HG03460 (cell line): Measurements from ENCODE around the gene EFNA5.
A peak's percentile ranks its signal among the peaks of the same experiment; 100 is the strongest.

Experiments used
- ATAC-seq: cut with Tn5 transposase; IDR thresholded peaks from one replicate; pipeline ENCODE4 v1.9.1; 2021; ENCODE audit not compliant: unreplicated experiment

EFNA5 gene

GRCh38 chr5:107670932-107671741 lies at the start of gene EFNA5:
Gene EFNA5 (minus strand): TSS chr5:107670937.
- ATAC-seq, result peak; percentile 40

DNA sequence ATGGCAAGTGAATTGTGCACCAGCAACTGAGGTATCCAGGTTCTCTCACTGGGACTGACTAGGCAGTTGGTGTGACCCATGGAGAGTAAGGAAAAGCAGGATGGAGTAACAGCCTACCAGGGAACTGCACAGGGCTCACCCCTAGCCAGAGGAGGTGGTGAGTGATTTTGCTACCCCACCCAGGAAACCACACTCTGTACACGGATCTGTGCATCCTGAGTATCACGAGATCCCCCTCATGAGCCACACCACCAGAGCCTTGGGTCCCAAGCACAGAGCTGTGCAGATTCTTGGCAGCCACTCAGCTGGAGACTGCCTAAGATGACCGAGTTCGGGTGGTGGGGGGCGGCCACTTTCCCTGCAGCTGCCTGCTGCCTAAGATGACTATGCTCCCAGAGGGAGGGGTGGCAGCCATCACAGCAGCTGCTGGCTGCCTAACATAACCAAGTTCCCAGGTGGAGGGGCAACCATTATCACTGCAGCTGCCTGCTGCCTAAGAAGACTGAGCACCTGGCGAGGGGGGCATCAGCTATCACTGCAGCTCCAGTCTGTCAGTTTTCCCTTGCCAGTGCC lies 48.4 kb upstream of the EFNA5 start:
- ATAC-seq, result no peak

DNA sequence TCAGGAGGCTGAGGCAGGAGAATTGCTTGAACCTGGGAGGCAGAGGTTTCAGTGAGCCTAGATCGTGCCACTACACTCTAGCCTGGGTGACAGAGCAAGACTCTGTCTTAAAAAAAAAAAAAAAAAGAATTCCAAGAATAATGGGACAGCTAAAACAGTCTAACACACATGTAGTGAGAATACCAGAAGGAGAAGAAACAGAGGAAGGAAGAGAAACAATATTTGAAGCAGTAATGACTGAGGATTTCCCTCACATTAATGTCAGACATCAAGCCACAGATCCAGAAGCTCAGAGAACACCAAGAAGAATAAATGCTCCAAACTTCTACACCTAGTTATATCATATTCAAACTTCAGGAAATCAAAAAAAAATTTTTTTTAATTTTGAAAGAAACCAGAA lies 47.1 kb upstream of the EFNA5 start:
- no peak for ATAC-seq

DNA sequence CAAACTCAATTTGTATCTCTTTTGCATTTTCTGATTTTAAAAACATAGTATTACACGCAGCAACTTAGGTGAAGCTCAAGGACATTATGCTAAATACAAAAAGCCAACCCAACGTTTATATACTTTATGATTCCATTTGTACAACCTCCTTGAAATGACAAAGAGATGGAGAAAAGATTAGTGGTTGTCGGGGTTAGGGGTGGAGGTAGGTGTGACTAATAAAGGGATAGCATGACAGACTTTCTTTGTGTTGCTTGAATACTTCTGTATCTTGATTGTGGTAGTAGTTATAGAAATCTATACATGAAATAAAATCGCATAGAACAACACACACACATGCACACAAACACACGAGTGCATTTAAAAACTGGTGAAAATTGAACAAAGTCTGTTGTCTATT lies 42.5 kb upstream of the EFNA5 start:
- no peak for ATAC-seq

- ATAC-seq, result no peak
Observed at GRCh38 chr5:107712359-107712870, 41.7 kb upstream of the EFNA5 start.

- ATAC-seq, result no peak
Observed at GRCh38 chr5:107705402-107706014, 34.8 kb upstream of the EFNA5 start.

DNA sequence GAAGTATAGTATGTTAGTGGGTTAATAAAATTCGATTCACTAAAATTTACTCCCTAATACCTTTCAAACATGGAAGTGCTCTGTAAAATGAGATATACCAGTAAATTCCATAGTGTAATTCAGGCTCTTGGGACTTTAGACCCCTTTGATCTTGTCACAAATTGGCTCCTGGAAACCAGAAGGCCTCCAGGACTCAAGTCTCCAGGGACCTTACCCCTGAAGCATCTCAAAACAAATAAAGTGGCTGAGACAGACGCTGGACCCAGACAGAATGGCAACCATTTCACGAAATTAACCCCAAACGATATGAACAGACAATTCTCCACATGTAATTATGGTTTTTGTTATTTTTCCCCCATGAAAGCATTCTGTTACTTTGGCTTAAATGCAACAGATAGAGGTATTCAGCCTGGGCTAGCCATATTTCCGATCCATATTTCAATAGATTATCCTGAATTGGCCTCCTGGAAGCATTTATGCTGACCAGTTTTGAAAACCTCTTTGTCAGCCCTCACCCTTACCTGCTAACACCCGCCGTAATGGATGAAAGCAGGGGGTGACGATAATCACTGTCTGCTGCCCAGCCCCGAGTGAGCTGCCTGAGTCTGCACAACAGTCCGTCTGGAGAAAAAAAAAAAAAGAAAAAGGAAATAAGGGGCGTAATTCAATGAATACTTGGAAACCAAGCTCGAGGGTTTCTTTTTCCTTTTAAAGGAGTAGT lies 34.1 kb upstream of the EFNA5 start:
- no peak for ATAC-seq

GRCh38 chr5:107700481-107700880 lies 29.7 kb upstream of the EFNA5 start:
- ATAC-seq, result no peak

- ATAC-seq, result no peak
Observed at GRCh38 chr5:107699425-107699824, 28.7 kb upstream of the EFNA5 start.

- ATAC-seq, result no peak
Observed at GRCh38 chr5:107698286-107698685, 27.5 kb upstream of the EFNA5 start.

DNA sequence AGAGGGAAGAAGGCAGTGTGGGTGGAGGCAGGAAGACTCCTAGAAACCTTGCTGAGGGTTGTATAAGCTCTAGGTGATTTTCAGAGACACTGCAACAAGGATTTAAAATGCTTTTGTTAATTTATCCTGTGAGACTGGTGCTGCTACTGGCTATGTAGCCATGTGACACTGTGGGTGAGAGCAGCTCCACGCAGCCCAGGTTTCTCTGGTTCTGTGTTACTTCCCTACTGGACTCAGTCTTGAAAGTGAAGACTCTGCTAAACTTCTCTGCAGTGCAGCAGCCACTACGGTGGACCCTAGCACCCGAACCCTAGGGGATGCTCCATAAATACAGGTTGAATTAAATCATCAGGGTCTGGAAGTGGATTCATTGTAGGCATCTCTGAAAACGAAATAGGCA lies 25.8 kb upstream of the EFNA5 start:
- no peak for ATAC-seq

- no peak for ATAC-seq
Observed at GRCh38 chr5:107696080-107696479, 25.3 kb upstream of the EFNA5 start.

- ATAC-seq, result no peak
Observed at GRCh38 chr5:107687937-107688336, 17.2 kb upstream of the EFNA5 start.

GRCh38 chr5:107687404-107687803 lies 16.7 kb upstream of the EFNA5 start:
- ATAC-seq, result no peak

DNA sequence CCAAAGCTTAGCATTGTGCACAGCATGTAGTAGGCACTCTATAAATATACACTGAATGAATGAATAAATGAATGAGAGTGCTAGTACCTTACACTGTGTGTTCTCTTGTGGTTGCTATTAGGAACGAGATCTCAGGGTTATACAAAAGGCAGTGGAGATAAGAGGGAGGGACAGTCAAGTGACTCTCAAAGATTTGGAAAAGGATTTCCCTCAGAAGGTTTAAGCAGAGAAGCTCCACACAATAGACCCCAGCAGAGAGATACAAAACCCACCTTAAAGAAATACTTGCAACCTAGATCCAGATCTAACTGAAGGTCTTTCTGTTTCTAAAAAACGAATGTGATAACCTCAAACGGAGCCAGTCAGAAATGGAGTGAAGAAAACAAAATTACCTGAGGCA lies 11.8 kb upstream of the EFNA5 start:
- no peak for ATAC-seq

DNA sequence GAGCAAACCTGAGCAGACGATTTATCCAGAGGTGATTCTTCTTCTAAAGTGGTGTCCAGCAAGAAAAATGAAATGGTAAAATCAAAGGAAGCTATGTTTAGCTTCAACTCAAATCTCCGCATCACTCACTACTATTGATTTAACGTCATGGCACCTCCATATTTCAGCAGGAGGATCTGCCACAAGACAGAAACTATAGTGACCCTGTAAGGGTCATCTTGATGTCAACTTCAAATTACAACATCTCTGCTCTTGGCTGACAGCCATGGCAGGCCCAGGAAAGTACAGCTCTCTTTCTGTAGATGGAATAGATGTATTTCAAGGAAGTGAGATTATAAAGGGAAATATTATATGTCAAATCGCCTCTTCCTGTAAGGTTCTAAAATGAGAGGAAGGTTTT lies 10.1 kb upstream of the EFNA5 start:
- ATAC-seq, result no peak

DNA sequence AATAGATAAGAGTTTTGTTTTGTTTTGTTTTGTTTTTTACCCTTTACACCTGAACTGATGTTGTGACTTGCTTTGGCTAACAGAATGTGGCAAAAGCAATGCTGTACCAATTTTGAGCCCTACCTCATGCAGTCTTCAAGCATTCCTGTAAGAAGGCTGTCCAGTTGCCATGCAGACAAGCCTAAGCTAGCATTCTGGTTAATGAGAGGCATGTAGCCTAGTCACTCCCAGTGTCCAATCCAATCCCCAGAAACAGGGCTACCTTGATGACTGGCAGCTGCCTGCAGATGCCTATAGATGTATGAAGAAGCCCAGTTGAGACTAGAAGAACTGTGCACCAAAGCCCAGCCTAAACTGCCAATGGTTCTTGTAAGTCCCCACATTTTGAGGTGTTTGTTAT lies 9.4 kb upstream of the EFNA5 start:
- no peak for ATAC-seq

- ATAC-seq, result no peak
Observed at GRCh38 chr5:107676702-107677101, 6.0 kb upstream of the EFNA5 start.

DNA sequence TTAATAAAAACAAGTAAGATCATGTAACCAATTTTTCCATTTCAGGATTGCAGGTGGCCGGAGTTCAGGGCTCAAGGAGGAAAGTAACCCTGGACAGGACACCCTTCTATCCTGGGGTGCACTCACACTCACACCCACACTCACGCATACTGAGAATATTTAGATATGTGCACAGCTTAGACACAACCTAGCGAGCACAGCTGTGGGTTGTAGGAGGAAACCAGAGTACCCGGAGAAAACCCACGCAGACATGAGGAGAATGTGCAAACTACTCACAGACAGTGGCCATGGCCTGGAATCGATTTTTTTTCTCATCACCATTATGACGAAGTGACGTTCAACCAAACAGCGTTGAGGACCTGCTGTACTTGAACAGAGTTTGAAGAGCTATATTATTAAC lies 4.5 kb upstream of the EFNA5 start:
- no peak for ATAC-seq

- ATAC-seq, result no peak
Observed at GRCh38 chr5:107674655-107675054, 3.9 kb upstream of the EFNA5 start.

- peak; percentile 76 for ATAC-seq
Observed at GRCh38 chr5:107673368-107674136, 2.8 kb upstream of the EFNA5 start.
